Esophagus squamous epithelium (tissue), 5 donors: ENCODE data around the gene PRKCZ. TPM values are rescaled to one million over a fixed set of nuclear protein-coding genes. Genes with fewer than 3 reads are reported as not detected.

Source experiments
- DNase-seq: peaks from one replicate; lab custom pipeline; 2025; lab: John Stamatoyannopoulos, UW
- H3K27ac ChIP-seq, 4 donors: fragments of 200-600 bp; sonication (generic); one replicate each; pipeline ENCODE4 v1.5.1; 2016 to 2019; ENCODE audit warnings: mild to moderate bottlenecking in 1 of 4
- H3K27me3 ChIP-seq, 4 donors: fragments of 200-600 bp; sonication (generic); 1 replicate in 3 of 4; 2 replicates in 1 of 4; pipeline versions ENCODE4 v1.5.1 to v1.6.0; 2017 to 2021; ENCODE audit warnings: antibody characterized with exemption in 1 of 4
- H3K36me3 ChIP-seq, 3 donors: fragments of 200-600 bp; sonication (generic); one replicate each; pipeline ENCODE4 v1.5.1; 2016 to 2019
- H3K4me1 ChIP-seq, 3 donors: fragments of 200-600 bp; sonication (generic); one replicate each; pipeline ENCODE4 v1.5.1; 2017 to 2019
- H3K4me3 ChIP-seq, 4 donors: fragments of 200-600 bp; sonication (generic); 1 replicate in 3 of 4; 2 replicates in 1 of 4; pipeline ENCODE4 v1.5.1; 2016 to 2019; ENCODE audit warnings: mild to moderate bottlenecking in 2 of 4, moderate library complexity in 1 of 4
- H3K9me3 ChIP-seq, 3 donors: fragments of 200-600 bp; sonication (generic); one replicate each; pipeline ENCODE4 v1.5.1; 2016 to 2019
- POLR2A ChIP-seq, 4 donors: fragments of 450-650 bp; IDR thresholded peaks; one replicate each; pipeline ENCODE4 v1.6.1; 2017; ENCODE audit warnings: antibody characterized with exemption in 4 of 4, mild to moderate bottlenecking in 4 of 4, moderate library complexity in 3 of 4
- WGBS, 2 donors: methylation state at CpG; one replicate each; pipeline ENCODE4 v1.1.5; 2018; 5-methylcytosine and 5-hydroxymethylcytosine counted together
- intact Hi-C: fragments of 100-400 bp; cut with DNase I; formaldehyde crosslinking; loops from one replicate; pipeline ENCODE4 v1.15.0; 2022
- total RNA-seq, 4 donors: library from RNA; depleted of rRNA; stranded (reverse); fragments of >200 nt; gene quantifications; one replicate each; pipeline ENCODE4 v1.1.0, GENCODE V29; 2016
- TF ChIP-seq, protein P1 (sequence below), 6 experiments: fragments of 450-650 bp in 4 of 6; fragments of 200-600 bp in 2 of 6; sonication (generic) in 2 of 6; IDR thresholded peaks; one replicate each; pipeline ENCODE4 v1.5.1; 2016 to 2019; ENCODE audit warnings: antibody characterized with exemption in 6 of 6, mild to moderate bottlenecking in 4 of 6, moderate library complexity in 4 of 6
- donor health status: DM: yes; HTN: yes; CAD: no.

Gene PRKCZ
- total RNA-seq, 4 donors from 2014 or later: 14.5 to 23.8 (median 17.5) TPM

GRCh38 chr1:2132222-2133038 is 82.2 kb downstream of the PRKCZ start:
- TF ChIP-seq POLR2A (IDR thresholded peaks at IDR 0.05): no peak
- TF ChIP-seq, protein P1, sequence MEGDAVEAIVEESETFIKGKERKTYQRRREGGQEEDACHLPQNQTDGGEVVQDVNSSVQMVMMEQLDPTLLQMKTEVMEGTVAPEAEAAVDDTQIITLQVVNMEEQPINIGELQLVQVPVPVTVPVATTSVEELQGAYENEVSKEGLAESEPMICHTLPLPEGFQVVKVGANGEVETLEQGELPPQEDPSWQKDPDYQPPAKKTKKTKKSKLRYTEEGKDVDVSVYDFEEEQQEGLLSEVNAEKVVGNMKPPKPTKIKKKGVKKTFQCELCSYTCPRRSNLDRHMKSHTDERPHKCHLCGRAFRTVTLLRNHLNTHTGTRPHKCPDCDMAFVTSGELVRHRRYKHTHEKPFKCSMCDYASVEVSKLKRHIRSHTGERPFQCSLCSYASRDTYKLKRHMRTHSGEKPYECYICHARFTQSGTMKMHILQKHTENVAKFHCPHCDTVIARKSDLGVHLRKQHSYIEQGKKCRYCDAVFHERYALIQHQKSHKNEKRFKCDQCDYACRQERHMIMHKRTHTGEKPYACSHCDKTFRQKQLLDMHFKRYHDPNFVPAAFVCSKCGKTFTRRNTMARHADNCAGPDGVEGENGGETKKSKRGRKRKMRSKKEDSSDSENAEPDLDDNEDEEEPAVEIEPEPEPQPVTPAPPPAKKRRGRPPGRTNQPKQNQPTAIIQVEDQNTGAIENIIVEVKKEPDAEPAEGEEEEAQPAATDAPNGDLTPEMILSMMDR (IDR thresholded peaks at IDR 0.05): peak in 1 of 6 experiments; percentile 20
- H3K4me1 ChIP-seq: peaks cover 11 to 40% (median 16%) of the 10 kb centered on the region in 3 donors
- H3K4me3 ChIP-seq: peak overlapping the region; percentile 26 to 69 (median 42)
- H3K36me3 ChIP-seq: peaks cover 0 to 6% (median 0%) of the 10 kb centered on the region in 3 donors
- H3K27me3 ChIP-seq: no peaks in the 10 kb centered on the region
- no peaks in the 10 kb centered on the region for H3K9me3 ChIP-seq
- intact Hi-C loops: no loop called here
- WGBS, 2 donors: 20 to 41% methylated on average over 16 to 18 of the region's 40 CpGs
- no peak for DNase-seq
- peak overlapping the region; percentile 69 to 93 (median 88) for H3K27ac ChIP-seq

GRCh38 chr1:2133039-2133878 is 83.0 kb downstream of the PRKCZ start:
- H3K27me3 ChIP-seq: no peaks in the 10 kb centered on the region
- H3K27ac ChIP-seq: peak overlapping the region; percentile 69 to 93 (median 88)
- H3K9me3 ChIP-seq: no peaks in the 10 kb centered on the region
- WGBS, 2 donors: 1% methylated on average over 34 to 44 of the region's 63 CpGs
- H3K4me3 ChIP-seq: peak overlapping the region; percentile 26 to 69 (median 42)
- H3K36me3 ChIP-seq: peaks cover 0 to 14% (median 0%) of the 10 kb centered on the region in 3 donors
- TF ChIP-seq, protein P1 (IDR thresholded peaks at IDR 0.05): peak in 1 of 6 experiments; percentile 26
- peak in 2 of 4 donors; percentile 44 to 58 for TF ChIP-seq POLR2A (IDR thresholded peaks at IDR 0.05)
- H3K4me1 ChIP-seq: peaks cover 11 to 36% (median 12%) of the 10 kb centered on the region in 3 donors
- intact Hi-C loops: no loop called here
- DNase-seq: peak; percentile 85

GRCh38 chr1:2133879-2134215 is 83.6 kb downstream of the PRKCZ start:
- TF ChIP-seq, protein P1 (IDR thresholded peaks at IDR 0.05): no peak
- TF ChIP-seq POLR2A (IDR thresholded peaks at IDR 0.05): no peak
- no peaks in the 10 kb centered on the region for H3K9me3 ChIP-seq
- peak overlapping the region; percentile 69 to 93 (median 88) for H3K27ac ChIP-seq
- no peak for DNase-seq
- WGBS, 2 donors: 96% methylated on average over 10 of the region's 17 CpGs; no CpG with 5 or more reads in 1 of the 2 donors
- intact Hi-C loops: no loop called here
- no peaks in the 10 kb centered on the region for H3K27me3 ChIP-seq
- peaks cover 11 to 36% (median 12%) of the 10 kb centered on the region in 3 donors for H3K4me1 ChIP-seq
- peaks cover 0 to 15% (median 0%) of the 10 kb centered on the region in 3 donors for H3K36me3 ChIP-seq
- peak overlapping the region; percentile 26 to 69 (median 42) for H3K4me3 ChIP-seq

- 86 to 88% methylated on average over 9 of the region's 9 CpGs for WGBS, 2 donors
- intact Hi-C loops: no loop called here
These were observed 84.0 kb downstream of the PRKCZ start for GRCh38 chr1:2134266-2134620.

More at GRCh38 chr1:2134266-2134620, 84.0 kb downstream of the PRKCZ start:
- no peaks in the 10 kb centered on the region for H3K9me3 ChIP-seq
- TF ChIP-seq POLR2A (IDR thresholded peaks at IDR 0.05): no peak
- TF ChIP-seq, protein P1 (IDR thresholded peaks at IDR 0.05): no peak
- H3K27me3 ChIP-seq: no peaks in the 10 kb centered on the region
- H3K4me3 ChIP-seq: no peak overlapping the region
- H3K27ac ChIP-seq: peak overlapping the region in 3 of 4 donors; percentile 85 to 93 (median 92)
- peaks cover 11 to 36% (median 12%) of the 10 kb centered on the region in 3 donors for H3K4me1 ChIP-seq
- no peak for DNase-seq
- peaks cover 0 to 15% (median 0%) of the 10 kb centered on the region in 3 donors for H3K36me3 ChIP-seq
